Lower leg skin (tissue), 4 donors: ENCODE measurements around the gene THBS3. TPM values are rescaled to one million over a fixed set of nuclear protein-coding genes. Genes with fewer than 3 reads are reported as not detected.
"Not testable (repeated sequence)": the region's sequence is repeated elsewhere in the genome, so short reads cannot be mapped to it uniquely, and the experiment has no call there.

Experiments used
- DNase-seq, 2 donors: peaks; one replicate each; pipeline ENCODE4 v3.0.0-alpha.2; 2019; ENCODE audit warnings: low spot score in 2 of 2
- H3K4me3 ChIP-seq: fragments of 200-600 bp; sonication (generic); 2 replicates; pipeline ENCODE4 v1.5.1; 2017; ENCODE audit warnings: mild to moderate bottlenecking, low read depth; ENCODE audit not compliant: poor library complexity, severe bottlenecking
- CTCF ChIP-seq, 3 donors: fragments of 450-650 bp; IDR thresholded peaks; one replicate each; pipeline ENCODE4 v1.5.1; 2016; ENCODE audit warnings: antibody characterized with exemption in 3 of 3, mild to moderate bottlenecking in 3 of 3, moderate library complexity in 2 of 3
- POLR2A ChIP-seq, 2 donors: fragments of 450-650 bp; IDR thresholded peaks; one replicate each; pipeline ENCODE4 v1.6.1; 2016 to 2017; ENCODE audit warnings: antibody characterized with exemption in 2 of 2, mild to moderate bottlenecking in 1 of 2, moderate library complexity in 1 of 2
- WGBS, 2 donors: methylation state at CpG; one replicate each; pipeline ENCODE4 v1.1.5; 2018; 5-methylcytosine and 5-hydroxymethylcytosine counted together
- intact Hi-C: fragments of 100-400 bp; cut with DNase I; formaldehyde crosslinking; loops from one replicate; pipeline ENCODE4 v1.15.0; 2023; ENCODE audit warnings: low total_unique reads
- total RNA-seq, 4 donors: library from RNA; depleted of rRNA; stranded (reverse); fragments of >200 nt; gene quantifications; one replicate each; pipeline ENCODE4 v1.1.0, GENCODE V29; 2016

The THBS3 gene
- total RNA-seq, 4 donors from 2014 or later: 15.6 to 26.6 (median 20.2) TPM

- TF ChIP-seq CTCF (IDR thresholded peaks at IDR 0.05) (no peak), POLR2A (IDR thresholded peaks at IDR 0.05) (no peak)
- no peak overlapping the region for H3K4me3 ChIP-seq
- DNase-seq: peak in 1 of 2 donors; percentile 47
Observed at GRCh38 chr1:155192346-155193274, 15.1 kb downstream of the THBS3 start.

GRCh38 chr1:155191904-155192303, 15.8 kb downstream of the THBS3 start:
- intact Hi-C loops: no loop called here
- TF ChIP-seq POLR2A (IDR thresholded peaks at IDR 0.05): no peak
- TF ChIP-seq CTCF (IDR thresholded peaks at IDR 0.05): no peak
- no peak for DNase-seq
- 86 to 89% methylated on average over 16 to 17 of the region's 17 CpGs for WGBS, 2 donors
- H3K4me3 ChIP-seq: no peak overlapping the region

More at GRCh38 chr1:155192346-155193274, 15.1 kb downstream of the THBS3 start:
- WGBS, 2 donors: 25 to 34% methylated on average over 15 to 19 of the region's 20 CpGs
- intact Hi-C loops: no loop called here

GRCh38 chr1:155189926-155190325, 17.8 kb downstream of the THBS3 start:
- WGBS, 2 donors: 90% methylated on average over 8 to 12 of the region's 45 CpGs
- H3K4me3 ChIP-seq, intact Hi-C loops, DNase-seq: not testable (repeated sequence)

- intact Hi-C loops: no loop called here
- TF ChIP-seq CTCF (IDR thresholded peaks at IDR 0.05) (no peak), POLR2A (IDR thresholded peaks at IDR 0.05) (no peak)
- DNase-seq: no peak
- H3K4me3 ChIP-seq: no peak overlapping the region
- 80% methylated on average over 7 to 9 of the region's 14 CpGs for WGBS, 2 donors
Observed at GRCh38 chr1:155188268-155188667, 19.4 kb downstream of the THBS3 start.

- TF ChIP-seq POLR2A (IDR thresholded peaks at IDR 0.05) (no peak), CTCF (IDR thresholded peaks at IDR 0.05) (no peak)
- DNase-seq: no peak
- intact Hi-C loops: no loop called here
- 77 to 88% methylated on average over 13 to 15 of the region's 16 CpGs for whole genome bisulfite sequencing, 2 donors
- H3K4me3 ChIP-seq: no peak overlapping the region
Observed at GRCh38 chr1:155187456-155187891, 20.2 kb downstream of the THBS3 start.

GRCh38 chr1:155186794-155187455, 20.8 kb downstream of the THBS3 start:
- intact Hi-C loops: no loop called here
- DNase-seq: no peak
- 65 to 71% methylated on average over 14 of the region's 14 CpGs for WGBS, 2 donors
- no peak overlapping the region for H3K4me3 ChIP-seq
- TF ChIP-seq POLR2A (IDR thresholded peaks at IDR 0.05) (no peak), CTCF (IDR thresholded peaks at IDR 0.05) (no peak)
